ENCODE measurements around the gene CD7.

DNA sequence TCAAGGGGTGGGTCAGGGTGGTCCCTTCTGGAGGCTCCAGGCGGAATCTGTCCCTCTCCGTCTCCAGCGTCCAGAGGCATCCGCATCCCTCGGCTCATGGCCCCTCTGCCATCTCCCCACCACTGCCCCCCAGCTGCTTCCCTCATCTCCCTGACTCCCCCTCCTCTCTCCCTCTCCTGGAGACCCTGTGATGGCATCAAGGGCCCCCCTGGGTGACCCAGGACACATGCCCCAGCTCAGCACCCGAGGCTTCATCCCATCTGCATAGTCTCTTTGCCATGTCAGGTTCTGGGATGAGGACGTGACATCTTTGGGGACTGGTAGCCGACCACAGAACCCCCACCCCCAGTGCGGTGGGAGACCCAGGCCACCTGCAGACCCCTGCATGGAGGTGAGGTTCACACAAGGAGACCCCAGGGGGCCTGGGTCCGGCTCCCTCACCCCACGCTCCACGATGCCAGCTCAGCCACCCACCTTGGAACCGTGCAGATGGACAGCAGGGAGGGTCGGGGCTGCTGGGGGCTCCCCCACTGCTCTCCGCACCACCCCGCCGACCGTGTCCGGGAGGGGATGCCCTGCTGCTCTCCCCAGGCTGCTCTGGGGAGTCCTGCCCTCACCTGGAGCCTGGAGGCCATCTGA is 12.4 kb upstream of the CD7 start:
- TF ChIP-seq, protein P1, sequence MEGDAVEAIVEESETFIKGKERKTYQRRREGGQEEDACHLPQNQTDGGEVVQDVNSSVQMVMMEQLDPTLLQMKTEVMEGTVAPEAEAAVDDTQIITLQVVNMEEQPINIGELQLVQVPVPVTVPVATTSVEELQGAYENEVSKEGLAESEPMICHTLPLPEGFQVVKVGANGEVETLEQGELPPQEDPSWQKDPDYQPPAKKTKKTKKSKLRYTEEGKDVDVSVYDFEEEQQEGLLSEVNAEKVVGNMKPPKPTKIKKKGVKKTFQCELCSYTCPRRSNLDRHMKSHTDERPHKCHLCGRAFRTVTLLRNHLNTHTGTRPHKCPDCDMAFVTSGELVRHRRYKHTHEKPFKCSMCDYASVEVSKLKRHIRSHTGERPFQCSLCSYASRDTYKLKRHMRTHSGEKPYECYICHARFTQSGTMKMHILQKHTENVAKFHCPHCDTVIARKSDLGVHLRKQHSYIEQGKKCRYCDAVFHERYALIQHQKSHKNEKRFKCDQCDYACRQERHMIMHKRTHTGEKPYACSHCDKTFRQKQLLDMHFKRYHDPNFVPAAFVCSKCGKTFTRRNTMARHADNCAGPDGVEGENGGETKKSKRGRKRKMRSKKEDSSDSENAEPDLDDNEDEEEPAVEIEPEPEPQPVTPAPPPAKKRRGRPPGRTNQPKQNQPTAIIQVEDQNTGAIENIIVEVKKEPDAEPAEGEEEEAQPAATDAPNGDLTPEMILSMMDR (conservative IDR thresholded peaks at IDR 0.05; ENCODE audit: low read length) = no peak
- TF ChIP-seq EZH2phosphoT487 (IDR thresholded peaks at IDR 0.05; ENCODE audit: borderline replicate concordance, low read depth, low read length) = no peak

All from OCI-LY7 (cell line).